GM19324 (cell line): Measurements from ENCODE around the gene DNM1.
"Not testable (repeated sequence)": the region's sequence is repeated elsewhere in the genome, so short reads cannot be mapped to it uniquely, and the experiment has no call there.

Experiments
- ATAC-seq: cut with Tn5 transposase; IDR thresholded peaks from one replicate; pipeline ENCODE4 v1.9.1; 2021; ENCODE audit warnings: mild to moderate bottlenecking, moderate library complexity; ENCODE audit not compliant: unreplicated experiment, low FRiP score

The DNM1 gene

GRCh38 chr9:128222880-128223670 lies 19.9 kb downstream of the DNM1 start:
- ATAC-seq: no peak

- ATAC-seq: no peak
Measured at GRCh38 chr9:128224877-128225276, 21.7 kb downstream of the DNM1 start.

DNA sequence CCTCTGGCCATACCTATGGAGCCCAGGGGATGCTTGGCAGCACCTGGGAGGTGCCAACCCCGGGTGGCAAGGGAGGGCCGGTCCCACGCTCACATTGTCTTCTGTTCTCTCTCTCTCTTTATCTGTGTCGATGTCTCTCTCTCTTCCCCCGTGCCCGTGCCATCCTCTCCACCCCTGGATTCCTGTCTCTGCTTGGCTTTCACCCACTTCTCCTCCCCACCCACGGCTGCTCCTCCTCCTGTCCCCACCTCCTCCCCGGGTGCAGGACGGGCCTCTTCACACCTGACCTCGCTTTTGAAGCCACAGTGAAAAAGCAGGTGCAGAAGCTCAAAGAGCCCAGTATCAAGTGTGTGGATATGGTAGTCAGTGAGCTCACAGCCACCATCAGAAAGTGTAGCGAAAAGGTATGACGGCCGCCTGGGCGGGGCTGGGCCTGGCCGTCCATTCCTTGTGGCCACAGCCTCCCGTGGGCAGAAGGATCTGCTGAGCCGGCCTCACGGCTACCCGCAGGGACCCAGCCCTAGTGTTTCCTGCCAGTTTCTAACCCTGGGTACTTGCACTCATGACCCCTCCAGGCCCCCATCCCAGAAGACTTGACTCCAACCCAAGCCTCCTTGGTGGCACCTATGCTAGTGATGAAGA lies 22.7 kb downstream of the DNM1 start:
- no peak for ATAC-seq

DNA sequence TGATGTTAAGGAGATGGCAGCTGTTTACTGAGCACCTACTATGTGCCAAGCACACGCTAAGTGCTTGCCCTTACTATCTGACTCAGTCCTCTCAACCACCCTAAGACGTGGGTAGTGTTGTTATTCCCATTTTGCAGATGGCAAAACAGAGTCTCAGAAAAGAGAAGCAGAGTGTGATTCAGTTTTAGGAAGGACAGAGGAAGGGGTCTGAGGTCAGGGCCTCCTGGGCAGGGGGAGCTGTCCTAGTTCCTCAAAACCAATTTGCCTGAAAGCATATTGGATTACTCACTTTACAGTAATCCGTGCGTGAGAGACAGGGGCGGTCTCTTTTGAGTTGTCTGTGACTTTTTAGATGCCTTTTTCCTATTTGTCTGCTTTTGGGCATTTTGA lies 23.2 kb downstream of the DNM1 start:
- no peak for ATAC-seq

DNA sequence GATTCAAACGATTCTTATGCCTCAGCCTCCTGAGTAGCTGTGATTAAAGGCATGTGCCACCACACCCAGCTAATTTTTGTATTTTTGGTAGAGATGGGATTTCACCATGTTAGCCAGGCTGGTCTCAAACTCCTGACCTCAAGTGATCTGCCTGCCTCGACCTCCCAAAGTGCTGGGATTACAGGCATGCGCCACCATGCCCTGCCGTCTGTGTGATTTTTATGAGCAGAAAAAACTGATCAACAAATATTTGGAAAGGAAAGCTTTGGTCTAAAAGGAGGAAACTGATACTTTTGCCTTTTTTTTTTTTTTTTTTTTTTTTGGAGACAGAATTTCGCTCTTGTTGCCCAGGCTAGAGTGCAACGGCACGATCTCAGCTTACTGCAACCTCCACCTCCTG lies 27.7 kb downstream of the DNM1 start:
- not testable (repeated sequence) for ATAC-seq

DNA sequence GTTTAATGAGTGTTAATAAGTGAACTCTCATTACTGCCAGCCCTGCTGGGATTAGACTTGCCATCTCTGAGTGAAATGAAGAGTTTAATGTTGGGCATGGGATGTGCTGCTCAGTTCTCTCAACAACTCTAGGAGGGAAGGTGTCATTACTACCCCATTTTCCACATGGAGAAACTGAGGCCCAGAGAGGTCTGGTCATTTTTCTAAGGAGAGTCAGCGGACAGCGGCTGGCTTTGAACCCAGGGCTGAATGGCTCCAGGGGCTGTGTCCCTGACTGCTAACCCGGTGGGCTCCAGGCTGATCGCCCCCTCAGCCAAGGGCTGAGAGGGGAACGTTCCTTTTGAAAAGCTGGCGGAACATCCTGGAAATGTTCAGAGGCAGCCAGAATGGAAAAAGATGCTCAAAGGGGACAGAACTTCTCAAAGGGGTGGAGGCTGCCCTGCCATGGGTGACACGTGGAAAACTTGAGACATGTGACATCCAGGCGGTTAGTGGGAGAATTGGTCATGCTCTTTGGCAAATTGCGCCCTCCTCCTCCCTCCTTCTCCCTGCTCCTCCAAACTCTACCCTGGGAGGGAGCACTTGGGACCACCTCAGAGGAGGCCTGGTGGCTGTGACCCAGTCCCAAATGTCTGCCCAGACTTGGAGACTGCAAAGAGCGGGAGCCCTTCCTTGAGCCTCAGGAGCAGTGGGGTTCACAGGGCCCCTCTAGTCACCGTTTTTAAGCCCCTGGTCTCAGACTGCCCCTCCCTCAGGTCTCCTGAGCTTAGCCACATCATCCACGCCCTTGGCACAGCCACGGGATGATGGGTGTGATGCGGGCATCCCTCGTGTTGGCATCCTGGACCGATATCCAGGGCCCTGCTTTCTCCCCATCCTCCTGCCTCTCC lies 28.7 kb downstream of the DNM1 start:
- ATAC-seq: no peak

- ATAC-seq: no peak
Measured at GRCh38 chr9:128232528-128233428, 29.6 kb downstream of the DNM1 start.

GRCh38 chr9:128233817-128234406 lies 30.7 kb downstream of the DNM1 start:
- no peak for ATAC-seq

DNA sequence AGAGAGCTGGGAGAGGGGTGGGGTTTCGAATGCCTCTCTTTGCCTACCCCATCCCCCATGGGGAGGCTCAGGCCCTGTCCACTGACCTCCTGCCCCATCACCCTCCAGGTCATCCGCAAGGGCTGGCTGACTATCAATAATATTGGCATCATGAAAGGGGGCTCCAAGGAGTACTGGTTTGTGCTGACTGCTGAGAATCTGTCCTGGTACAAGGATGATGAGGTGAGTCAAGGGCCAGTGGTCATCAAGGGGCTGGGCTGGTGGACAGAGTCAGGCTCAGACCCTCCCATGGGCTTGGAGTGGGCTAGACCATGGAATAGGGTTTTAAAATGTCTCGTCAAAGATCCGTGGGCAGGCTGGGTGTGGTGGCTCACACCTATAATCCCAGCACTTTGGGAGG lies 38.9 kb downstream of the DNM1 start:
- no peak for ATAC-seq

DNA sequence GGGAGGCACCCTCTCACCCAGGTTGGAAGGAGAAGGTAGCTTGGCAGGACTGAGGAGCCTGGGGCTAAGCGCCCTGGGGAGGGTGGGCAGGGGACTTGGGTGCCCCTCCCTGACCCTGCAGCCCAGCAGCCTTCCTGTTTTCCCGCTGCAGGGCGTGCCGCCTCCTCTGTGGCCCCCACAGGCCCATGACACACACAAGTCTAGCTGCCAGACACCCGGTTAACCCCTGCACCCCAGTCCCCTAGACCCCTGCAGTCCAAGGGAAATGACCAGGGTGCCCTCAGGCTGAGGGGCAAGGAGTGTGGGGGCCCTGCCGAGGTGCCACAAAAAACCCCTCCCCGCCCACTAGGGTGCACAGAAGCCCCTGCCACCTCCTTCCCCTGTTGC lies 39.6 kb downstream of the DNM1 start:
- no peak for ATAC-seq

DNA sequence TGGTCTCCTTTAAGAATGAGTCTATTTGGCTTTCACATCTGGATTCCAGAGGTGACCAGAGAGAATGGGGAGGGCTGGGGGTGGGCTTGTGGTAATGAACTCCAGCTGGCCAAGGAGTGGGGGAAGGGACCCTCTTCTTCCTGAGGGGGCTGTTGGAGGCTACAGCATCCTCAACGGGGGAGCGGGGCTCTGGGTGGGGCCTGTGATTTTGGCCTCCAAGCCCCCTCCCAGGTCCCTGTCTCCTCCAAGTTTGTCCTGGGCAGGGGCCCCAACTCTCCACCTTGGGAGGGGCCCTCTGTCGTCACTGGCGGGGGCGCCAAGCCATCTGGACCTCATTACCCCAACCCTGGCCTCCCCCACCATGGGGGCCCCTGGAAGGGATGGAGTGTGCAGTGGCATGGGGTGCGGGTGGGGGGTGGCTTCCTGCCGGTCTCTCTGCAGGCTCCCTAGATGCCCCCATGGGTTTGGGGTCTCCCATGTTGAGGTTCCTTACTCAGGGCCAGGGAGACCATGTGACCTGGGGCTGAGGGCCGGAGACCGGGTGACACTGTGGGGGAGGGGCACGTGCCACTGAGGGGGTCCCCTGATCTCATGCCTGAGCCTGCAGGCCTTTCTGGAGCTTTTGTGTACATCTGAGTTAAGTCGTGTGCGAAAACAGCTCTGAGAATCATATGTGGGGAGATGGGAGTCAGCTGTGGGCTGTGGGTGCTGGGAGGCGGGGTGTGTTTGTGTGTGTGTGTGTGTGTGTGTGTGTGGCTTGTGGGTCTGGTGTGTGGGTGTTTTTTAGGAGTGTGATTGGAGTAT lies 40.2 kb downstream of the DNM1 start:
- ATAC-seq: no peak

GRCh38 chr9:128244091-128244836 lies 41.1 kb downstream of the DNM1 start:
- ATAC-seq: no peak

GRCh38 chr9:128244837-128245231 lies 41.7 kb downstream of the DNM1 start:
- ATAC-seq: no peak

- no peak for ATAC-seq
Measured at GRCh38 chr9:128245421-128246151, 42.4 kb downstream of the DNM1 start.

DNA sequence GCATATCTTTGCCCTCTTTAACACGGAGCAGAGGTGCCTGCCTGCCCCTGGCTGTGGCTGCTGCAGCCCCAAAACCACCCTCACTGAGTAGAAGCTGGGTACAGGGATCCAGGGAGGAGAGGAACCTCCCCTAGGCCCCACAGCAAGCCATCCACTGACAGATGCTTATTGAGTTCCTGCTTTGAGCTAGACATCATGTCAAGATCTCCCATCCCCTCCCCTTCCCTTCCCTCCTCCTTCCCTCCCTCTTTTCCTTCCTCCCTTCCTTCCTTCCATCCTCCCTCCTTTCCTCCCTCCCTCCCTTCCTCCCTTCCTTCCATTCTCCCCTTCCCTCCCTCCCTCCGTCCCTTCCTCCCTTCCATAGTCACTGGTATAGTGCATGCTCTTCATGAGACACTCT lies 43.3 kb downstream of the DNM1 start:
- no peak for ATAC-seq

- no peak for ATAC-seq
Measured at GRCh38 chr9:128247226-128247803, 44.1 kb downstream of the DNM1 start.

DNA sequence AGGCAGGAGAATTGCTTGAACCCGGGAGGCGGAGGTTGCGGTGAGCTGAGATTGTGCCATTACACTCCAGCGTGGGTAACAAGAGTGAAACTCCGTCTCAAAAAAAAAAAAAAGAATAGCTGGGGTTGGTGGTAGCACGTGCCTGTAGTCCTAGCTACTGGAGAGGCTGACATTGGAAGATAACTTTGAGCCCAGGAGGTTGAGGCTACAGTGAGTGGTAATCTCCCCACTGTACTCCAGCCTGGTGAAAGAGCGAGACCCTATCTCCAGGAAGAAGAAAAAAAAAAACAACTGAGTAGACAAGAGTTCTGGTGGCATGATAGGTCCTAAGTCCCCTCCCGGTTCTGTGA lies 46.4 kb downstream of the DNM1 start:
- ATAC-seq: no peak
